ENCODE measurements around the gene CDYL2.
A peak's percentile ranks its signal among the peaks of the same experiment; 100 is the strongest.

Gene CDYL2

DNA sequence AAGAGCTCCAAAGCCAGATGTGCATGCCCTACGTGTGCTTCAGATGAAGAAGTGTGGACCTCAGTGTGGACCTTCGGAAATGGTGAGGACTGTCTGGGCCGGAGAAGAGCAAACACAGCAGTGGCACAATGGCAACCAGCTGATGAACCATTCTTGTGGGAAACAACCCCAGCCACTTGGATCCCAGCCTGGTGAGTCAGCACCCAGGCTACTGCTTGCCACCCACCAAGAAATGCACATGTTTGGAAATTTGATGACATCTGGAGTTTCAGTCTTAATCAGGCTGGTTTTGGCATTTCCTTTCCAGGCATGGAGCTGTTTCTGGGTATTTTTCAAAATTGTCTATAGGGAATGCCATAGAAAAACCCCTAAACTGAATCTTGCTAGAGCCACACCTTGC is 220.9 kb downstream of the CDYL2 start:
- no peak for DNase-seq

DNA sequence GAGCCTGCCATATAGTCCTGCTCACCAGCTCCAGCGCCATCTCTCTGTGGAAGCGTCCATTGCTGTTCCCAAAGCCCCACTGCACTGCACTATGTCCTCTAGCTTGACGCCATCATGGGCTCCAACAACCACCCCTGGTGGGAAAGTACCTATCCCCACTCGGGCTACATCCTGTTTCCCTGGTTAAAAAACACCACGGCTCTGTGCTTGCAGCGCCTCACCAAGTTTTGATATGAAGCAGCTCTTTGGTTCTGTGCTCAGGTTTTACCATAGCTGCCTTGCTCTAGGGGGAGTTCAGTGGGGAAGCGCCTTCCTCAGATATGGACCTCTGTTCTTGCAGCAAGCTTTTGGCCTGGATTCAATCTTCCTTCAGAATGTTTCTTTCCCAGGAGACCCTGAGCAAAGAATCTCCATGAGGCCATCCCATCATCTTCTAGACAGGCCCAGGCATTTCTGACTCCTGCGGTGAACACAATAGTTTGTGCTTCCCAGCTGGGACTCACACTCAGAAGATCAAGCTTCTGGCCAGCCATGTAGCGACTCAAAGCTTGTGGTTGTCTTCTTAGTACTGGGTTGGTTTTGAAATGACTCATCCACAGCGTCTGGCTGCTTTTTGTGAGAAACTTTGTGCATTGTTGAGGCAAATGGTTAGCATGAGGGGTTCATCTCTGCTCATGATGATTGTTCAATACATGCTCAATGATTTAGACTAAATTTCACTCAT is 224.1 kb downstream of the CDYL2 start:
- no peak for DNase-seq

DNA sequence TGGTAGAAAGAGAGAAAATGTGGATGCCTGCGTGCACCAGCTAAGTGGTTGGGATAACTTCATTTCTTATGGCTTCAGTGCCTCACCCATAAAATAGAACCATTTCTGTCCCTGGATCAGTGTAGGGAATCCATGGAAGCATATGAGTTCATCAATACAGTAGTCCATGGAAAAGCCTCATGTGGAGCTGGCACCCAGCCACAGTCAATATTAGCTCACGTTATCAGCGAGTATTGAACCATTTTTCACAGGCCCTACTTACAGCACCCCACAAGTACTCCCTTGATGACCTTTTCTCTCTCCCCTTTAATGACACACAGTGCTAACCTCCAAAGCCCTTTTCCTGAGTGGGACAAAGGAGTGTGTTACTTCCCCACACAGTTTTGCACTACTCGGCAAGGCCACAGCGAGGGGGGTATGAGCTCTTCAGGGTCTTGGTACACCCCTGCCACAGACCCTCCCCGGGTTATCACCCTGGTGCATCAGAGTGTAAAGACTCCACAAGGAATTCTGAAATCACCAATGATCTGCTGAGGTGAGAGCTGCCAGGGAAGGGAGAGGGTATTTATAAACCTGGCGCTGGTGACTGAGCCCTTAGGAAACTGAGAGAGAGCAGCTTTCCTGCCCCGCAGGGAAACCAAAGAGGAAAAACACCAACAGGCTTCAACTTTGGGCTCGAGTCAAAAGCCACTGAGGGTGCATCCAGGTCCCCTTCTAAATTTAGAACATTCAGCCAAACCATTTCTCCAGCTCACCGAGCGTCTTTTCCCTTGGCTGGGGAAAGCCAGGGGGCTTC is 226.7 kb downstream of the CDYL2 start:
- no peak for DNase-seq

DNA sequence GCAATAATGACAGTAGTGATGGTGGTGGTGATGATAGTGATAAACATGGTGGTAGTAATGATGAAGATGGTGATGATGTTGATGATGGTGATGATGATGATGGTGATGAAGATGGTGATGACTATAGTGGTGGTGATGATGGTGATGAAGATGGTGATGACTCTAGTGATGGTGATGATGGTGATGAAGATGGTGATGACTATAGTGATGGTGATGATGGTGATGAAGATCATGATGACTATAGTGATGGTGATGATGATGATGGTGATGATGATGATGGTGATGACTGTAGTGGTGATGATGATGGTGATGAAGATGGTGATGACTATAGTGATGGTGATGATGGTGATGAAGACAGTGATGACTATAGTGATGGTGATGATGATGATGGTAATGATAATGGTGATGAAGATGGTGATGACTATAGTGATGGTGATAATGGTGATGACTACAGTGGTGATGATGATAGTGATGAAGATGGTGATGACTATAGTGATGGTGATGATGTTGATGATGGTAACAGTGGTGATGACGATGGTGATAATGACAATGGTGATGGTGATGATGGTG is 228.0 kb downstream of the CDYL2 start:
- no peak for DNase-seq

DNA sequence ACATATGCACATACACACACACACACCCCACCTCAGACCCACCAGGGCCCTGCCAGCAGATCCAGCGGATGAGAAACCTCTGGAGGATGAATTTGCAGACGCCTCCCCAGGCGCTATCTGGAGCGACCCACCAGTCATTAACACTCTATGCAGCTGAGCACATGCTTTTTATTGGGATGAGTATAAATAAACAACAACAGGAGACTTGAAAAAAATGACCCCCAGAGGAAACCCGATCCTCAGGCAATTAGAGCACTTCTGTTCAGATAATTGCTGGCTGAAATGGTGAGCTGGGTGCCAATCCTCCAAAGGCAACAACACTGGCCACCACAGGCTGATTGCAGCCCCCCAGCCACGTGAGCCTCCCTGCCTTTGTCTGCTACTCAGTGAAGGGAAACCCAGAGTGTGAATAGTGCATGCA is 230.7 kb downstream of the CDYL2 start:
- peak; percentile 11 for DNase-seq

DNA sequence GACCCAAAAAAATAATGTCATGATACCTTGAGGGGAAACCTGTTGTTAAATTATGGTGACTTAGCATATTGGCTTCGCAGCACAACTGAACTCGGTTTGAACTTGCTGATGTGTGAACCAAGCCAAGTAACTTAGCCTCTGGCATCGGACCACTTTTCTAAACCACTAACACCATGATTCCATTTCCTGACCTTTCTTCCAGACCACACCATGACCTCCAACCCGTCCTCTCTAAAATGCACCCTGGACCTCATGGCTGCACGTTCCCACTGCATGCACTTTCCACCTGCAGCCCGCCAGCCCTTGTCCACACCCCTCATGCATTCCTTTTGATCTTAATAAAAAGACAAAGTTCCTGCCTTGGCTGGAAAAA is 234.3 kb downstream of the CDYL2 start:
- no peak for DNase-seq

DNA sequence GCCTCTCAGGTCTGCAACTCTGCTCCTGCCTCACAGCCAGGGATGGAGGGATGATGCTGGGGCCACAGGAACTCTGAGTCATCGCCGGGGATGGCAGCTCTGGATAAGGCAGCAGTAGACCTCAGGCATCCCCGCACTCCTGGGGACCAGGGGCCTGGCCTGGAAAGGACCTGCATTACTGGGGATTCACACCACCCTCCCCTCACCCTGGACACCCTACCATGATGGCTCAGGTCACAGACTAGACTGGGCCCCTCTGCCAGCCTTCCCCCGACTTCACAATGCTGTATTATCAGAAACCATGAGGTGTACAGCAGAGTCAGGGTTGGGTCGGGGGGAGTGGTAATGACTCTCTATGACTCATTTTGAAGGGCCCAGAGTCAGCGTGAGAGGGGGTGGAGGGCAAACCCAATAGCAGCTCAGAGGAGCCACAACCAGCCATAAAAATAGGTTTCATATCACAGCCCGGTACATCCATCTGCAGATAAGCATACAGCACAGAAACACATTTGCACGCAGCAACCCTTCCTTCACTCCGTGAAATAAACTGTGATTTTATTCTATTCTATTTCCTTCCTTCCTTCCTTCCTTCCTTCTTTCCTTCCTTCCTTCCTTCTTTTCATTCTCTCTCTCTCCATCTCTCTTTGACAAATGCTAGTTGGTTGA is 234.8 kb downstream of the CDYL2 start:
- no peak for DNase-seq

DNA sequence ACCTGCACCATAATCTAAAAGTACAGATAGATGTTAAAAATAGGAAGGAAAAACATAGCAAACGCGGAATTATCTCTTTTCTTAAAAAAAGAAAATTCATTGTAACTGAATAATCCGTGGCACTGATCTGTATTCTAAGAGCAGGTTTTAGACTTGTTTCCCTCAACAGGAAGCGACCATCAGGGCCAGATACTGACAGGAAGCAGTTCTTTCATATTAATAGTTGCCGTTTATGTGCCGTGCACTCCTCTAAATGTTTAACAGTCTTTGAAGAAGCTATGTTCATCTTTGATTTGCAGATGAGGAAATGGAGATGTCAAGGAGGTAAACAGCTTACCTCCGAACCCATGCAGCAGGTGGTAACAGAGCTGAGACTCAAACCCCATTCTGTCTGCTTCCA is 240.0 kb downstream of the CDYL2 start:
- no peak for DNase-seq

DNA sequence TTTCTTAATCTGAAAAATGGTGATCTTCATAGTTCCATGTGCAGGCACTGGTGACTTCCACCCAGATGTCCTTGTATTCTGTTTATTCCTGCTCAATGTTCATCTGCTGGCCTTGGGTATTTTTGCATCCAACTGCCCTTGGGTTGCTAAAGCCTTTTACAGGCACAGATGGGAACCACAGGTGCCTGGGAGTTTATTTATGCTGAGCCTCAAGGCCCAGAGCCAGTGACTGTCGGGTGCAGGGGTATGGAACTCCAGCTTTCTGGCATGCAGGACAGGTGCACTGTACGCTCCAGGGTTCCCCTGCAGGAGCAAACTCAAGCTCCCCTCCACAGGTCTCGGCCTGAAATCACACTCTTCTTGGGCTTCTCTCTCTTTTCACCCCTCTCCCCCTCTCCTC is 241.3 kb downstream of the CDYL2 start:
- no peak for DNase-seq

DNA sequence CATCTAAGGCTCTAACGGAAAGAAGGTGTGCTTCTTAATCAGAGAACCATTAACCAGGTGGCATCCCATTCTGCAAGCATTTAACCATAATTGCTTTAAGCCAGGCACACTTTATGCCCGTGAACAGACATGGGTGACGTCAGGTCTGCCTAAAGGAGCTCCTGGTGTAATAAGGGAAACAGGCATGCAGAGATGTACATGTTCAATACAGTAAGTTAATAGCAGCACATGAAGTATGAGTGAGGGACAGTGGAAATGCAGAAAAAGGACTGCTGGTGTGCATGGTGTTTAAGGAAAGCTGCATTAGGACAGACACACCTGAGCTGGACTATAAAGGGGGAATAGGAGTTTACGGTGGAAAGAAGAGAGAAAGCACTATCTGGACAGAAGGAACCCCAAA is 245.0 kb downstream of the CDYL2 start:
- no peak for DNase-seq

DNA sequence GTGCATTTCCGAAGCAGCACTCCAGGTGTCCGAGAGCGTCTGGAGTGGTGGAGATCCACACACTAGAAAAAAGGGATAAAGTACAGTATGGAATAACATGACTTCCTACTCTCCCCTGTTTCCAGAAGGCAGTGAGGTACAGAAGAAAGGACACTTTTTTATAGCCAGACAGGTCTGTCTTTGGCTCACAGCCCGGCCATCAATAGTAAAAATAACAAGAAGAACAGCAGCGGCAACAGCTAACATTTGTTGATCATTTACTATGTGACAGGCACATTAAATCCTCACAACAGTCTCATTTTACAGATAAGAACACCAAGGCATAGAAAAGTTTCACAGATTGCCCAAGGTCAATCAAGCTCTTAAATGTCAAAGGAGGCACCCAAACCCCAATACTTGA is 247.4 kb downstream of the CDYL2 start:
- no peak for DNase-seq

DNA sequence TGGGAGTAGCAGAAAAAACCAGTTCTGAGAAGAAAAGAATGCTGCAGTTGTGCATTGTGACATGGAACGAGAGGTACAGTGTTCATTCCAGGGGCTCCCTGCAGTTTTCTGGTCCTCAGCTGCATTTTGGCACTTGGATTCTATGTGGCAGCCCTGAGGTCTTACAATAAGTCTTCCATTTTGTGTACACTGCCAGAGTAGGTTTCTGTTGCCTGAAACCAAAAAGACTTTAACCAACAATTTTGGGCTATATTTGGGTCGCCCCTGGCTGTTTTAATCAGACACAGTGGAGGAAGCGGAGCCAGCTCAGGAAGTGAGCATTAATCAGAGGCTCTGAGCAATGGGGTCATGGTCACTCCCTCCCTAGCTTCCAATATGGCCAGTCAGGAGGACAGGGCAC is 247.9 kb downstream of the CDYL2 start:
- no peak for DNase-seq

DNA sequence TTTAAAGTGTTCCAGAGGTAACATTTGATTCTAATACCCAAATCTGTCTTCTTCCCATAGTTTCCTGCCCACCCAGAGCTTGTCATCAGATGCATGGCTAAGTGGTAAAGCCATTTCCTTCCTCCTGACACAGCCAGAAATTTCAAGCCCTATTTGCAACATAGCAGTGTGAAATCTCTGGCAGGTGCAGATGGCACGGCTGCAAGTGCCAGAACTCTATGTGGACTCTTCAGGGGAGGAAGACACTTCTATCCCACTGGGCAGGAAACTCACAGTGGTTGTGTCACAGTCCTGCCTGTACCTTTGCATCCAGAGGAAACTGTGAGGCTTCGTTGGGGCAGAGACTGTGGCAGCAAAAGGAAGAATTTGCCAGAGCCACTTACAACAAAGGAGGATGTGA is 250.4 kb downstream of the CDYL2 start:
- no peak for DNase-seq

DNA sequence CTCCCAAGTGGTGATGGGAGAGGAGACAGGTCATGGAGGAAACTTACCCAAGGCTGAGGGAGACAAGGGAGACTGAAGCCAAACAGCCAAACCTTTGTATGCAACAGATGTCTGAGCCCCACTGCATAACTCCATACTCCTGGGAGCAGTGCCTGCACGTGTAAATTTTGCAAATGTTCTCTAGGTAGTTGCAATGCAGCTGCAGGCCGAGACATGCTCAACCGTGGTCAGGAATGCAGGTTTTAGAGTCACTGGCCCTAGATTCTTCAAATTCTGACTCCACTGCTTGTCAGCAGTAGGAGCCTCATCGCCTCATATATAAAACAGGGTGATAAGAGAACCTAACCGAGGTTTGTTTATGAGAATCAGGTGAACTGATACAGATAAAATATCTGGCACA is 252.1 kb downstream of the CDYL2 start:
- DNase-seq = no peak
